NCI-H460 (cell line): ENCODE data around the gene LZTS3. TPM values are rescaled to one million over a fixed set of nuclear protein-coding genes. Genes with fewer than 3 reads are reported as not detected.
"Not testable (repeated sequence)": the region's sequence is repeated elsewhere in the genome, so short reads cannot be mapped to it uniquely, and the experiment has no call there.

Source experiments
- DNase-seq: peaks from one replicate; pipeline ENCODE4 v3.0.0-alpha.2; 2016; ENCODE audit warnings: low read depth; ENCODE audit errors: extremely low read depth
- total RNA-seq: library from RNA; depleted of rRNA; stranded (reverse); fragments of >200 nt; shearing (Covaris generic); gene quantifications from 2 replicates; pipeline ENCODE4 v1.2.3, GENCODE V29; 2014

The LZTS3 gene
- total RNA-seq, 1 experiment from 2014 or later, result 3.8 TPM

DNA sequence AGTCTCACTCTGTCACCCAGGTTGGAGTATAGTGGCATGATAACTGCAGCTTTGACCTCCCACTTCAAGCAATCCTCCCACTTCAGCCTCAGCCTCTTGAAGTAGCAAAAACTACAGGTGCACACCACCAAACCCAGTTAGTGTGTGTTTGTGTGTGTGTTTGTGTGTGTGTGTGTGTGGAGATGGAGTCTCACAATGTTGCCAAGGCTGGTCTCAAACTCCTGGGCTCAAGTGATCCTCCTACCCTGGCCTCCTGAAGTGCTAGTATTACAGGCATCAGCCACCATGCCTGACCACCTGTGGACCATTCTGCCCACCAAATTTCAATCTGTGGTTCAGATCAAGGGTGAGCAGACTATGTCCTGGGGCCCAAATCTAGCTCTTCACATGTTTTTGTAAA, 22.4 kb downstream of the LZTS3 start:
- DNase-seq, result no peak

DNA sequence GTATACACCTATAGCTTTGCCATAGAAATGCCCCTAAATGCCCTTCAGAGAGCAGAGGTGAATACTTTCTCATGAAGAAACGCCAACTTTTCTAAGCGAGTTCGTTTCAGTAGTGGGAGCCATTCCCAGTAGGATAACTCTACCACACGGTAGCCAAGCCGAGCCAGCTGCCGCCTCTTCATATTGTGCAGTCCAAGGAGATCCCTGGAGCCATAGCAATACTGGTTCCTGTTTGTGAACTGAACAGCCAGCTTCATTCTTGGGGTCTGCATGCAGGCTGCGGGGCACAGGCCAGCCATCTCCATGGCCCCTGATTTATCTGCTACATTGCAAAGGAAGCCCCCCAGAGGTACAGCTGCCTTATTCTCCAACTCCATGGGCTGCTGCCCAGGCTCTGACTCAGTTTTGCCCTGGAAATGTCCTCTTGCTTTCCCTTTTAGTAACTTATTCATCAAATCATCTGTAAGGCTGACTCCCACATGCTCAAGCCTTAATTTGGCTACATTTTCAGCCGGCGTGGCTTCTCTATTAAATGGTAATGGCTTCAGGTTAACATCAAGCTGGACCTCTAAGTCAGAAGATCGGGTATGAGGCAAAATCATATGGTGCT, 26.5 kb downstream of the LZTS3 start:
- no peak for DNase-seq

DNA sequence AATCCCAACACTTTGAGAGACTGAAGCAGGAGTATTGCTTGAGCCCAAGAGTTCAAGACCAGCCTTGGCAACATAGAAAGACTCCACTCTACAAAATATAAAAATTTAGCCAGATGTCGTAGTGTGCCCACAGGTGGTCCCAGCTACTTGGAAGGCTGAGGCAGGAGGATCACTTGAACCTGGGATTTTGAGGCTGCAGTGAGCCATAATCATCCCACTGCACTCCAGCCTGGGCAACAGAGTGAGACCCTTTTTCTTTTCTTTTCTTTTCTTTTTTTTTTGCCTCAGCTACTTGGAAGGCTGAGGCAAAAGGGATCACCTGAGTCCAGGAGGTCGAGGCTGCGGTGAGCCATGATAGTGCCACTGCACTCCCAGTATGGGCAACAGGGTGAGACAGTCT, 31.6 kb downstream of the LZTS3 start:
- DNase-seq, result no peak

DNA sequence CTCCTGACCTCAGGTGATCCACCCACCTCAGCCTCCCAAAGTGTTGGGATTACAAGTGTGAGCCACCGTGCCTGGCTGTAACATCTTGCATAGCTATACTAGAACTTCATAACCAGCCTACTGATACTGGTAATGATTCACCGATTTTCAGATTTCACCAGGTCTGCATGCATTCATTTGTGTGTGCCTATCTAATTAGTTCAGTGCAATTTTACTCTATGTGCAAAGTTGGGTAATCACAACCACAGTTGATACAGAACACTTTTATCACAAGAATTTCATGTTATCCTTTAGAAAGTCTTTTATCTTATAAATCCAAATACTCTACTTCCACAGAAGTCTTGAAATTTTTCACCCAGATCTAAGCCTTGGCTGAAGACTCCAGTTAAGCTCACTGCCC, 35.9 kb downstream of the LZTS3 start:
- no peak for DNase-seq

DNA sequence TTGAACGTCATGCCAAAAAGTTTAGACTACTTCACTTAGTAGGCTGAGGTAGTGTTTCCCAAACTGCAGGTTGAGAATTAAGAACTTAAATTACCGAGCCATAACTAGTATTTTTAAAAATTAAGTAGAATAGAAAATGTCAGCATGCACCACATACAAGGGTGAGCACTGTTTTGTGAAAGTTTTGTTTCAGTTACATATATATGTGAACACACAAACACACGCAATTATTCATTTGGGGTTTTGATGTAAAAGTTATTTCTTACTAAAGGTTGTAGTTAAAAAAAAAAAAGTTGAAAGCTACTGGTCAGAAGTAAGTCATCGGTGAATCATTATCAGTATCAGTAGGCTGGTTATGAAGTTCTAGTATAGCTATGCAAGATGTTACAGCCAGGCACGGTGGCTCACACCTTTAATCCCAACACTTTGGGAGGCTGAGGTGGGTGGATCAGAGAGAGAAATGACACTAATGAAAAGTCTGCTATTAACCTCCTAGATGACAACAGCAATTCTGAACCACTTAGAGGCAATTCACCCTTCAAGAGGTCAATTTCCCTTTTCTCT, 37.8 kb downstream of the LZTS3 start:
- no peak for DNase-seq

DNA sequence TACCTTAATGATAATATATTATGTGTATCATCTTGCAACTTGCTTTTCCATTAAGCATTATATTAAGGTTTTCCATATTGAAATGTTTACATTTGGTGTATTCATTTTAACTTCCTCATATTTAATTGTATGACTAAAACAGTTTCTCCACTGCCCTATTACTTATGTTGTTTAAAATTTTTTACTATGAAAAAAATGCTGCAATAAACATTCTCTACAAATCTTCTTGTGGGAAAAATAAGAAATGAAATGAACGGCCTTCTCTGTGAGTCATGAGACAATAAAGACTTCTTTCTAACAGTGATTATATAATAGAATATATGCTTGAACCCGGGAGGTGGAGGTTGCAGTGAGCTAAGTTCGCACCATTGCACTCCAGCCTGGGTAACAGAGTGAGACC, 39.2 kb downstream of the LZTS3 start:
- no peak for DNase-seq

DNA sequence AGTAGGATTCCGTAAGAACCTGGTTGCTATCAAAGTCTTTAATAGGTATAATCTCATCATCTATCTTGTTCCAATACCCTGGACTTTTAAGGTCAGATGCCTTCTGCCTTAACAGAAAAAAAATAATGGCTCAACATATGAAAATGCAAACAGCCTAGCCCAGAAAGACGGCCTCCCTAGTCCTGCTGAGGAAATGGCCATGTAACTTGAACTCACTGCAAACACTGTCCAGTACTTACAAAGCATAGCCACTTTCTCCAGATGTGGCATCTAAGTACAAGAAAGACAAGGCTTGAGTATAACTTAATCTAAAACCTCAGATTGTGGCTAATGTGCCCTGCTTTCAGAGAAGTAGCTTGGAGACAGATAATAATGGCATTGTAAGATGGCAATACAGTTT, 40.2 kb downstream of the LZTS3 start:
- DNase-seq, result no peak

DNA sequence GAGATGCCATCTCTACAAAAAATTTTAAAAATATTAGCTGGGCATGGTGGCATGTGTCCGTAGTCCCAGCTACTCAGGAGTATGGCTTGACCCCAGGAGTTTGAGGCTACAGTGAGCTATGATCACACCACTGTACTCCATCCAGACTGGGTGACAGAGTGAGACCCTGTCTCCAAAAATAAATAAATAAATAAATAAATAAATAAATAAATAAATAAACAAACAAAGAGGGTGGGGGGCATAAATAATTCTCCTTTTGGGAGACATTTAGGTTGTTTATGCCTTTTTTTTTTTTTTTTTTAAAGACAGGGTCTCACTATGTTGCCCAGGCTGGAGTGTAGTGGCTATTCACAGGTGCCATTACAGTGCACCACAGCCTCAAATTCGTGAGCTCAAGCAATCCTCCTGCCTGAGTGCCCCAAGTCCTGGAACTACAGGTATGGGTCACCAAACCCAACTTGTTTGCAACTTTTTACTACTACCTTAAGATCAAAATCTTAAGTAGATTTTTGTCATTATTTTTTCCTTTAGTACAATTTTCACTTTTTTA, 43.2 kb downstream of the LZTS3 start:
- no peak for DNase-seq

DNA sequence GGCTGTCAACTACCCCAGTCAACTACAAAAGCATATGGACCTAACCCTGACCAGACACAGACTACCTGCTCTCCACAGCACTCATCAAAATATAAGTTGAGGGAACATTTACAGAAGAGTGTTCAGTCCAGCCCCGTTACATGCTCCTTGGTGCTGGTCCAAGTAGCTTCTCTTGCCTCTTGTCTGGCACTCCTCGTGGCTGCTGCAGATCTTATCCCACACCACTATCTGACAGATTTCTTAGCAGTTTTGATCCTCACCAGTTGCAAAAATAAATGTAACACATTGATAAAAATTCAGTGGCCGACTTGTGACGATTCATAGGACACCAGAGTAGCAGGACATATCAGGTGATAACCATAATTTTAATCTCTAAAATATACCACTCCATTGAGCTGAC, 44.3 kb downstream of the LZTS3 start:
- no peak for DNase-seq

DNA sequence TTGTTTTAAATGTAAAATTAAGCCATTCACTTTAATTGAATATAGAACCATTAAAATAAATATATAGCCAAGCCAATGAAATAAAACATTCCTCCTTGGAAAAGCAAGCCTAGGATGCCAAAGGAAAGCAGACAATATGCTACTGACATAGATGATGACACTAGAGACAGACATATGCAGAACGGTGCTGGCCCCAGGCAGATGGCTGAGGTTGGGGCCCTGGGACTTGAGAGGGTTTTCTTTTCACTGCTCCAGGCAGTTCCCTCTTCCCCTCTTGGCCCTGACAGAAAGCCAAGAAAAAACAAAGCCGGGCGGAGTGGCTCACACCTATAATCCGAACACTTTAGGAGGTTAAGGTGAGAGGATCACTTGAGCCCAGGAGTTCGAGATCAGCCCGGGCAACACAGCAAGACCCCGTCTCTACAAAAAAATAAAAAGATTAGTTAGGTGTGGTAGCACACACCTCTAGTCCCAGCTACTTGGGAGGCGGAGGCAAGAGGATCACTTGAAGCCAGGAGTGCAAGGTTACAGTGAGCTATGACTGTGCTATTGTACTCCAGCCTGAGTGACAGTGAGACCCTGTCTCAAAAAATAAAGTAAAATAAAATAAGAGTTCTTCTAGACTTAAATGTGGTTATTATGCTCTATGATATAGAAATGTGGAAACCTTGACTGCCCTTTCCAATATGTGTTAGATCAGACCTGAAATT, 44.9 kb downstream of the LZTS3 start:
- DNase-seq, result no peak

DNA sequence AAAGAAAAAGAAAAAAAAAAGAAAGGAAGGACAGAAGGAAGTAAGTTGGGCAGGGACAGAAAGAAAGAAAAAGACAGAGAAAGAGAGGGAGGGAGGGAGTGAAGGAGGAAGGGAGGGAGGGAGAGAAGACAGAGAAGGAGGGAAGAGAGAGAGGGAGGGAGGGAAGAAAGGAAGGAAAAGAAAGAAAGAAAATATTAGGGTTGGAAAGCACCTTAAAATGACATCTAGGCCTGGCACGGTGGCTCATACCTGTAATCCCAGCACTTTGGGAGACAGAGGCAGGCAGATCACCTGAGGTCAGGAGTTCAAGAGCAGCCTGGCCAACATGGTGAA, 46.9 kb downstream of the LZTS3 start:
- no peak for DNase-seq

DNA sequence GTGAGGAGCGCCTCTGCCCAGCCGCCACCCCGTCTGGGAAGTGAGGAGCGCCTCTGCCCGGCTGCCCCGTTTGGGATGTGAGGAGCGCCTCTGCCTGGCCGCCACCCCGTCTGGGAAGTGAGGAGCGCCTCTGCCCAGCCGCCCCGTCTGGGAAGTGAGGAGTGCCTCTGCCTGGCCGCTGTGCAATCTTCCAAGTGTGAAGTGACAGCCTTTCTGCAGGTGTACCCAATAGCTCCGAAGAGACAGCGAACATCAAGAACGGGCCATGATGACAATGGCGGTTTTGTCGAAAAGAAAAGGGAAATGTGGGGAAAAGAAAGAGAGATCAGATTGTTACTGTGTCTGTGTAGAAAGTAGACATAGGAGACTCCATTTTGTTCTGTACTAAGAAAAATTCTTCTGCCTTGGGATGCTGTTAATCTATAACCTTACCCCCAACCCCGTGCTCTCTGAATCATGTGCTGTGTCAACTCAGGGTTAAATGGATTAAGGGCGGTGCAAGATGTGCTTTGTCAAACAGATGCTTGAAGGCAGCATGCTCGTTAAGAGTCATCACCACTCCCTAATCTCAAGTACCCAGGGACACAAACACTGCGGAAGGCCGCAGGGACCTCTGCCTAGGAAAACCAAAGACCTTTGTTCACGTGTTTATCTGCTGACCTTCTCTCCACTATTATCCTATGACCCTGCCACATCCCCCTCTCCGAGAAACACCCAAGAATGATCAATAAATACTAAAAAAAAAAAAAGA, 47.4 kb downstream of the LZTS3 start:
- not testable (repeated sequence) for DNase-seq

DNA sequence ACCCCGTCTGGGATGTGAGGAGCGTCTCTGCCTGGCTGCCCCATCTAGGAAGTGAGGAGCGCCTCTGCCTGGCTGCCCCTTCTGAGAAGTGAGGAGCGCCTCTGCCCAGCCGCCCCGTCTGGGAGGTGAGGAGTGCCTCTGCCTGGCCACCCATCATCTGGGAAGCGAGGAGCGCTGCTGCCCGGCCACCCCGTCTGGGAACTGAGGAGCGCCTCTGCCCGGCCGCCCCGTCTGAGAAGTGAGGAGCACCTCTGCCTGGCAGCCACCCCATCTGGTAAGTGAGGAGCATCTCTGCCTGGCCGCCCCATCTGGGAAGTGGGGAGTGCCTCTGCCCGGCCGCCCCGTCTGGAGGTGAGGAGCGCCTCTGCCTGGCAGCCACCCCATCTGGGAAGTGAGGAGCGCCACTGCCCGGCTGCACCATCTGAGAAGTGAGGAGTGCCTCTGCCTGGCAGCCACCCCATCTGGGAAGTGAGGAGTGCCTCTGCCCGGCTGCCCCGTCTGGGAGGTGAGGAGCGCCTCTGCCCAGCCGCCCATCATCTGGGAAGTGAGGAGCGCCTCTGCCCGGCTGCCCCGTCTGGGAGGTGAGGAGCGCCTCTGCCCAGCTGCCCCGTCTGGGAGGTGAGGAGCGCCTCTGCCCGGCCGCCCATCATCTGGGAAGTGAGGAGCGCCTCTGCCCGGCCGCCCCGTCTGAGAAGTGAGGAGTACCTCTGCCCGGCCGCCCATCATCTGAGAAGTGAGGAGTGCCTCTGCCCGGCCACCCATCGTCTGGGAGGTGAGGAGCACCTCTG, 48.4 kb downstream of the LZTS3 start:
- not testable (repeated sequence) for DNase-seq

DNA sequence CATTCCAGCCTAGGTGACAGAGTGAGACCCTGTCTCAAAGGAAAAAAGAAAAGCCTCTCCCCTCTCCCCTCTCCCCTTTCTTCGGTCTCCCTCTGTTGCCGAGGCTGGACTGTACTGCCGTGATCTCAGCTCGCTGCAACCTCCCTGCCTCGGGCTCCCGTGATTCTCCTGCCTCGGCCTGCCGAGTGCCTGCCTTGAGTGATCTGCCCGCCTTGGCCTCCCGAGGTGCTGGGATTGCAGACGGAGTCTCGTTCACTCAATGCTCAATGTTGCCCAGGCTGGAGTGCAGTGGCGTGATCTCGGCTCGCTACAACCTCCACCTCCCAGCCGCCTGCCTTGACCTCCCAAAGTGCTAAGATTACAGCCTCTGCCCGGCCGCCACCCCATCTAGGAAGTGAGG, 49.2 kb downstream of the LZTS3 start:
- not testable (repeated sequence) for DNase-seq

DNA sequence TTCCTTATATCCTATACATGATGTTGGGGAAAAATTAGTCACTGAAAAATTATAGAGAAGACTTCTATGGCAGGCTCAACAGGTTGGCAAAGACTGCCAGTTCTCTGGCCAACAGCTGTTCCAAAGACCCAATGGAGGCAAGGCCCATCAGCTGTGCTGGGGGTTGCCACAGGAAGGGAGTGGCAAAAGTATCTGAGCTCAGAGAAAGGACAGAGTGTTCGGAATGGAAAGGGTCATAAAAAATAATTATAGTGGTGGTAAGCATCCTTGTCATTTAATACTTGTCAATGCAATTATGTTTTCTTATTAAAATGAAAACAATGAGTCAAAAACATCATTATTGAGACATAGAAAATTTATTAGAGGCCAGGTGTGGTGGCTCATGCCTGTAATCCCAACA, 49.8 kb downstream of the LZTS3 start:
- no peak for DNase-seq

DNA sequence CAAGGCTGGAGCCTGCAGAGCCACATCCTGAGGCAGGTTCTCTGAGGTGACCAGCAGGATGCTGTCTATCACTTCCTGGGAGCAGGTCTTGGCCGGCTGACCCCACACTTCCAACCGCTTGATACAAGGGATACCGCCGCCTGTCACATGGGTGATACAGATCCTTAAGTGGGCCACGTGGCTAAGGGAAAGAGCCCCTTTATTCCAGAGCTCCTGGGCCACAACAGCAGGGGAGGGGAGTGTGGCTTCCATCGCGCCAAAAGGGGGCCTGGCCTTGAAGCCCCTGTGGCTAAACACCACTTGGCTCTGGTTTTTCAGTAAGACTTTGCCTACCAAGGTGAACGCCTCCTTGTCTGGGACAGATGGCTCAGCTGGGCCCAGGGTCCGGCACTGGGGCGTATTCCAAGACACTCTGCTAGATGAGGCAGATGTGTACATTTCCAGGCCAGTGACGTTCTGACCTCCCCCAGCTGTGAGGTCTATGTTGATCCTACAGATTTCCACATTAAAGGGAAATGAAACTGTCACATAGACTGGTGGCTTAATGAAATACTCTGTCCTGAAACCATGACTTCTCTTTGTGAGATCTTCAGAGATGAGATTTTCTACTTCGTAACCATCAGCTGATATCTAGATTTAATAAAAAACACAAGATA, 51.3 kb downstream of the LZTS3 start:
- DNase-seq, result no peak

DNA sequence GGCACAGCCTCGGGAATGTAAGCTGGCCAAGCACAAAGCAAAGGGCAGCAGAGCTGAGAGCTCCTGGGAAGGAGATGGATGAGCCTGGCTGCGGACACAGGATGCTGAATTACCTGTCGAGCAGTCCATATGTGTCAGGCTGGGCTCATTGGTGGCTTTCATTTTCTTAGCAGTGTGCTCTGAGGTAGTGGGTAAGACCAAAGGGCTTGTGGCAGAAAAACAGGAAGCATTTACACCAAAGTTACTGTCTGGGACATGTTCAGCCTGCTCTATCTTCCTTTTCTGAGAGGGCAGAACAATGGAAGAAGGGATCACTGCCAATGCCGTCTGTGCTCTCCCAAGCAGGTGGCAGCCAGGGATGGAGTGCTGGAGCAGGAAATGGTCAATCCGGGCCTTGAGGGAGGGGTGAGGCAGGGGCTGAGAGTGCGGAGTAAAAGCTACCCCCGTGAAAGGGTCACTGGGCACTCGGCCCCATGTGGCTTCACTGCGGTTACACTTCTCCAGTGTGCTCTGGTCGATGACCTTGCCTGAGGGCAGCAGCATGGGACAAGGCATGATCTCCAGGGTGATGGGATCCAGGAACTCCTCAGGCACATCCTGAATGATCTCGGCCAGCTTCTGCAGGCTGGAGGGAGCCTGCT, 52.0 kb downstream of the LZTS3 start:
- no peak for DNase-seq

DNA sequence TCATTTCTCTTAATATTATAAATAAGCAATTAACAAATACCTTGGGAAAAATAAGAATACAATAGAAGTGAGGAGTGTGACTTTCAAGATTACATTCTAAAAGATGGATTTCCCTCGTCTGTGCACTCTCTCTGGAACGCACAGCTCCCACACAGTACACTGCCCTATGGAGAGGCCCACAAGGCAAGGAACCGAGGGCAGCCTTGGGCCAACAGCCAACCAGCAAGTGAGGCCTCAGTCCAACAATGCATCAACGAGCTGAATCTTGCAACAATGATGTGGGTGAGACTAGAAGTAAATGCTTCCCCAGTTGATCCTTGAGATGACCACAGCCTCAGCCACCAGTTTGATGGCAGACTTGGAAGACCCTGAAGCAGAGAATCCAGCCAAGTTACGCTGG, 54.3 kb downstream of the LZTS3 start:
- no peak for DNase-seq

DNA sequence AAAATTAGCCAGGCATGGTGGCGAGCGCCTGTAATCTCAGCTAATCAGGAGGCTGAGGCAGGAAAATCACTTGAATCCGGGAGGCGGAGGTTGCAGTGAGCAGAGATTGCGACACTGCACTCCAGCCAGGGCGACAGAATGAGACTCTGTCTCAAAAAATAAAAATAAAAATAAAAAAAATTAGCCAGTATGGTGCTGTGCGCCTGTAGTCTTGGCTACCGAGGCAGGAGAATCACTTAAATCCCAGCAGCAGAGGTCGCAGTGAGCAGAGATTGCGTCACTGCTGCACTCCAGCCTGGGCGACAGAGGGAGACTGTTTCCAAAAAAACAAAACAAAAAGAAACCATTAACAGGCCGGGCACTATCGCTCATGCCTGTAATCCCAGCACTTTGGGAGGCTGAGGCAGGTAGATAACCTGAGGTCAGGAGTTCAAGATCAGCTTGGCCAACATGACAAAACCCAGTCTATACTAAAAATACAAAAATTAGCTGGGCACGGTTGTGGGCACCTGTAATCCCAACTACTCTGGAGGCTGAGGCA, 55.4 kb downstream of the LZTS3 start:
- DNase-seq, result peak; percentile 80
